K562 (cell line): Measurements from ENCODE around the gene RAB7A. TPM values are rescaled to one million over a fixed set of nuclear protein-coding genes. Genes with fewer than 3 reads are reported as not detected.

ENCODE experiments used
- BRD9 ChIP-seq: fragments of 450-650 bp; IDR thresholded peaks from 2 replicates; pipeline ENCODE4 v1.6.1; 2018; ENCODE audit warnings: low read depth; ENCODE audit not compliant: partially characterized antibody
- CBX8 ChIP-seq: fragments of 200-600 bp; sonication (generic); IDR thresholded peaks from 2 replicates; pipeline ENCODE4 v1.6.1; 2012; ENCODE audit warnings: borderline replicate concordance, mixed run types, low read depth, mild to moderate bottlenecking, moderate library complexity, mixed read lengths, low read length, control low read depth, inconsistent platforms; ENCODE audit not compliant: poor library complexity, severe bottlenecking; ENCODE audit errors: extremely low read depth
- CXXC5 ChIP-seq: fragments of 250-450 bp; sonication (Bioruptor Pico); IDR thresholded peaks from 2 replicates; pipeline ENCODE4 v1.8.0; 2022; ENCODE audit warnings: inconsistent platforms, mild to moderate bottlenecking, moderate library complexity
- ELF1 ChIP-seq: fragments of 200-800 bp; sonication (Bioruptor generic); IDR thresholded peaks from 2 replicates; pipeline ENCODE4 v1.6.1; 2016; ENCODE audit warnings: missing genetic modification characterization, missing compliant biosample characterization
- ETS2 ChIP-seq: IDR thresholded peaks from 2 replicates; pipeline ENCODE4 v1.6.1; 2016; ENCODE audit warnings: borderline replicate concordance, missing genetic modification characterization, mild to moderate bottlenecking, moderate library complexity, missing compliant biosample characterization; ENCODE audit not compliant: poor library complexity, severe bottlenecking
- ETV5 ChIP-seq: sonication (generic); formaldehyde crosslinking; IDR thresholded peaks from 2 replicates; pipeline ENCODE4 v1.4.0; 2020; ENCODE audit warnings: low read depth, mild to moderate bottlenecking, missing genetic modification reagents
- HCFC1 ChIP-seq: IDR thresholded peaks from 2 replicates; pipeline ENCODE4 v1.6.1; 2012; ENCODE audit warnings: low read depth, low read length, improper control_type of control experiment
- MAFK ChIP-seq: IDR thresholded peaks from 2 replicates; pipeline ENCODE4 v1.6.1; 2011; ENCODE audit warnings: low read length, improper control_type of control experiment
- MED1 ChIP-seq: sonication (generic); formaldehyde crosslinking; IDR thresholded peaks from 2 replicates; pipeline ENCODE4 v1.8.1; 2023; ENCODE audit warnings: missing genetic modification reagents, borderline replicate concordance
- MTA3 ChIP-seq: fragments of 450-650 bp; formaldehyde crosslinking; IDR thresholded peaks from 2 replicates; pipeline ENCODE4 v1.6.1; 2017; ENCODE audit warnings: mild to moderate bottlenecking, borderline replicate concordance
- NFATC3 ChIP-seq: fragments of 450-650 bp; IDR thresholded peaks from 2 replicates; pipeline ENCODE4 v1.6.1; 2017; ENCODE audit warnings: mild to moderate bottlenecking
- PML ChIP-seq: IDR thresholded peaks from 2 replicates; pipeline ENCODE4 v1.6.1; 2012; ENCODE audit warnings: low read length, inconsistent platforms
- SUPT5H ChIP-seq: fragments of 450-650 bp; IDR thresholded peaks from 2 replicates; pipeline ENCODE4 v1.6.1; 2016
- TRIM28 ChIP-seq: fragments of 450-650 bp; IDR thresholded peaks from 2 replicates; pipeline ENCODE4 v1.6.1; 2017
- ZNF140 ChIP-seq: fragments of 250-450 bp; sonication (Bioruptor Pico); IDR thresholded peaks from 2 replicates; pipeline ENCODE4 v1.8.0; 2021; ENCODE audit warnings: moderate library complexity, mild to moderate bottlenecking, inconsistent platforms
- ZNF263 ChIP-seq: sonication (generic); formaldehyde crosslinking; IDR thresholded peaks from 2 replicates; pipeline ENCODE4 v1.8.0; 2022; ENCODE audit warnings: mild to moderate bottlenecking, missing genetic modification reagents, borderline replicate concordance
- ZNF695 ChIP-seq: fragments of 450-650 bp; formaldehyde crosslinking; IDR thresholded peaks from 2 replicates; pipeline ENCODE4 v1.4.0; 2020; ENCODE audit warnings: mild to moderate bottlenecking, moderate library complexity
- ZNF699 ChIP-seq: fragments of 250-450 bp; sonication (Bioruptor Pico); IDR thresholded peaks from 2 replicates; pipeline ENCODE4 v1.8.0; 2021; ENCODE audit warnings: mild to moderate bottlenecking, moderate library complexity; ENCODE audit not compliant: insufficient replicate concordance
- ZNF766 ChIP-seq: fragments of 200-800 bp; sonication (Bioruptor generic); conservative IDR thresholded peaks from 2 replicates; pipeline ENCODE4 v1.6.1; 2016; ENCODE audit warnings: missing genetic modification characterization, missing compliant biosample characterization
- ZNF79 ChIP-seq: fragments of 250-450 bp; sonication (Bioruptor Pico); IDR thresholded peaks from 2 replicates; pipeline ENCODE4 v1.4.0; 2020; ENCODE audit warnings: low read depth, mild to moderate bottlenecking, moderate library complexity
- polyA plus RNA-seq, 8 experiments: library from polyadenylated mRNA; depleted of rRNA in 4 of 8; stranded (reverse) in 5 of 8; unstranded in 3 of 8; fragments of >200 nt; fragmentation: Nextera tagmentation in 2 of 8; fragmentation: Illumina TruSeq in 1 of 8; extraction: Ambion mirVana in 2 of 8; extraction: Trizol in 1 of 8; gene quantifications; 2 replicates each; pipeline versions ENCODE4 v1.2.1 to v1.2.3, GENCODE V29; 2011 to 2014; ENCODE audit warnings: inconsistent platforms in 1 of 8, missing spikeins in 1 of 8
- total RNA-seq, 7 experiments: library from RNA; depleted of rRNA in 6 of 7; stranded (reverse); fragments of >200 nt in 6 of 7; fragmentation: Illumina TruSeq in 2 of 7; extraction: Trizol in 2 of 7; gene quantifications; 2 replicates each; pipeline versions ENCODE4 v1.2.1 to v1.2.3, GENCODE V29; 2011 to 2021; ENCODE audit warnings: low replicate concordance in 1 of 7
- TF ChIP-seq, protein P1 (sequence below): sonication (generic); formaldehyde crosslinking; IDR thresholded peaks from 2 replicates; pipeline ENCODE4 v1.8.0; 2022; ENCODE audit warnings: mild to moderate bottlenecking, missing genetic modification reagents, borderline replicate concordance
- TF ChIP-seq, protein P2 (sequence below): fragments of 250-450 bp; sonication (Bioruptor Pico); IDR thresholded peaks from 2 replicates; pipeline ENCODE4 v1.8.0; 2022; ENCODE audit warnings: inconsistent platforms
- TF ChIP-seq, protein P3 (sequence below), 2 experiments: fragments of 450-650 bp in 1 of 2; sonication (generic) in 1 of 2; formaldehyde crosslinking in 1 of 2; IDR thresholded peaks in 1 of 2; conservative IDR thresholded peaks in 1 of 2; 2 replicates each; pipeline versions ENCODE4 v1.6.1 to v1.8.1; 2016 to 2023; ENCODE audit warnings: mild to moderate bottlenecking in 2 of 2, moderate library complexity in 2 of 2, inconsistent platforms in 1 of 2, missing genetic modification reagents in 1 of 2

RAB7A gene
- total and polyA plus RNA-seq, 9 of the 15 experiments (the other 6 are each of a cell fraction or from before 2014, with no cell fraction given), result 30.9 to 204 (median 72.8) TPM

DNA sequence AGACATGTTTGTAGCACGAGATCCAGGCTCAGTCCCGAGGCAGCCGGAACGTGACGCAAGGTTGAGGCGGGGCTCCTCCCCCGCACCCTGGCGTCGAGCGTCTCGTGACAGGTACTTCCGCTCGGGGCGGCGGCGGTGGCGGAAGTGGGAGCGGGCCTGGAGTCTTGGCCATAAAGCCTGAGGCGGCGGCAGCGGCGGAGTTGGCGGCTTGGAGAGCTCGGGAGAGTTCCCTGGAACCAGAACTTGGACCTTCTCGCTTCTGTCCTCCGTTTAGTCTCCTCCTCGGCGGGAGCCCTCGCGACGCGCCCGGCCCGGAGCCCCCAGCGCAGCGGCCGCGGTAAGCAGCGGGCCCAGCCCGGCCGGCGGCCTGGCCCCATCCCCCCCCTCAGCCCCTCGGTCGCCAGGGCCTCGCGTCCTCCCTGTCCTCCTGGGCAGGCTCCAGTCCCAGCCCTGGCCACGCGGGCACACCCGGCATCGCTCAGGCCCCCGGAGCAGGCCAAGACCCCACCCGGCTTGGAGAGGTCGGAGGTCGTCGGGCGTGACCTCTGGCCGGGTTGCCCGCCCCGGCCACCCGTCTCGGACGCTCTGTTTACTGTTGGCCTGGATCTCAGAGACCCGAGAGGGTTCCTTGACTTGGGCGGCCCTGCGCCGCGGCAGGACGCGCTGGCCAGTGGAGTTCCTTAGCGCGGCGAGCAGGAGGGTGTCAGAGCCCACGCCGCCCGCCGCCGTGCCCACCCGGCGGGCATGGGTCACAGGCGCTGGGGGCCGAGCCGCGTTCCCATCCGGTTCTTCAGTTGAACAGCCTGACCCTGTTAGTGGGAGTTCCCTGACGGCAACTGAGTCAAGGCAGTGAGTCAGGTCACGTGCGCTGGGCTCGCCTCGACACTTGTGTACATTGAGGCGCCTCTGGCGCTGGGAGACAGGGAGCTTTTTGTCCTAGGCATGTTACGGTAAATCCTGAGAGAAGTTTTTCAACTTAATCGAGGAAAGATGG is at the start of gene RAB7A (continued):
- no peak for TF ChIP-seq CBX8
- TF ChIP-seq SUPT5H, result peak; percentile 75
- TF ChIP-seq, protein P1, sequence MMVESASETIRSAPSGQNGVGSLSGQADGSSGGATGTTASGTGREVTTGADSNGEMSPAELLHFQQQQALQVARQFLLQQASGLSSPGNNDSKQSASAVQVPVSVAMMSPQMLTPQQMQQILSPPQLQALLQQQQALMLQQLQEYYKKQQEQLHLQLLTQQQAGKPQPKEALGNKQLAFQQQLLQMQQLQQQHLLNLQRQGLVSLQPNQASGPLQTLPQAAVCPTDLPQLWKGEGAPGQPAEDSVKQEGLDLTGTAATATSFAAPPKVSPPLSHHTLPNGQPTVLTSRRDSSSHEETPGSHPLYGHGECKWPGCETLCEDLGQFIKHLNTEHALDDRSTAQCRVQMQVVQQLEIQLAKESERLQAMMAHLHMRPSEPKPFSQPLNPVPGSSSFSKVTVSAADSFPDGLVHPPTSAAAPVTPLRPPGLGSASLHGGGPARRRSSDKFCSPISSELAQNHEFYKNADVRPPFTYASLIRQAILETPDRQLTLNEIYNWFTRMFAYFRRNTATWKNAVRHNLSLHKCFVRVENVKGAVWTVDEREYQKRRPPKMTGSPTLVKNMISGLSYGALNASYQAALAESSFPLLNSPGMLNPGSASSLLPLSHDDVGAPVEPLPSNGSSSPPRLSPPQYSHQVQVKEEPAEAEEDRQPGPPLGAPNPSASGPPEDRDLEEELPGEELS (CRISPR knock-in tag), result no peak
- no peak for TF ChIP-seq ZNF79 (CRISPR knock-in tag)
- TF ChIP-seq ZNF695 (CRISPR knock-in tag), result no peak
- TF ChIP-seq ZNF140, result no peak
- no peak for TF ChIP-seq ZNF699 (CRISPR knock-in tag)
- no peak for TF ChIP-seq NFATC3
- TF ChIP-seq PML, result no peak
- TF ChIP-seq ETS2 (tag), result no peak
- TF ChIP-seq MAFK, result no peak
- TF ChIP-seq MTA3, result no peak; the same call in 1 of the 2 replicates
- TF ChIP-seq ZNF766 (CRISPR knock-in tag), result peak; percentile 94
- peak; percentile 99 for TF ChIP-seq CXXC5 (CRISPR knock-in tag)
- TF ChIP-seq, protein P2, sequence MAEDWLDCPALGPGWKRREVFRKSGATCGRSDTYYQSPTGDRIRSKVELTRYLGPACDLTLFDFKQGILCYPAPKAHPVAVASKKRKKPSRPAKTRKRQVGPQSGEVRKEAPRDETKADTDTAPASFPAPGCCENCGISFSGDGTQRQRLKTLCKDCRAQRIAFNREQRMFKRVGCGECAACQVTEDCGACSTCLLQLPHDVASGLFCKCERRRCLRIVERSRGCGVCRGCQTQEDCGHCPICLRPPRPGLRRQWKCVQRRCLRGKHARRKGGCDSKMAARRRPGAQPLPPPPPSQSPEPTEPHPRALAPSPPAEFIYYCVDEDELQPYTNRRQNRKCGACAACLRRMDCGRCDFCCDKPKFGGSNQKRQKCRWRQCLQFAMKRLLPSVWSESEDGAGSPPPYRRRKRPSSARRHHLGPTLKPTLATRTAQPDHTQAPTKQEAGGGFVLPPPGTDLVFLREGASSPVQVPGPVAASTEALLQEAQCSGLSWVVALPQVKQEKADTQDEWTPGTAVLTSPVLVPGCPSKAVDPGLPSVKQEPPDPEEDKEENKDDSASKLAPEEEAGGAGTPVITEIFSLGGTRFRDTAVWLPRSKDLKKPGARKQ (CRISPR knock-in tag), result no peak
- no peak for TF ChIP-seq BRD9
- TF ChIP-seq, protein P3, sequence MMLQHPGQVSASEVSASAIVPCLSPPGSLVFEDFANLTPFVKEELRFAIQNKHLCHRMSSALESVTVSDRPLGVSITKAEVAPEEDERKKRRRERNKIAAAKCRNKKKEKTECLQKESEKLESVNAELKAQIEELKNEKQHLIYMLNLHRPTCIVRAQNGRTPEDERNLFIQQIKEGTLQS (IDR thresholded peaks at IDR 0.05), result peak; percentile 90
- TF ChIP-seq, protein P3 (CRISPR knock-in tag; conservative IDR thresholded peaks at IDR 0.05), result no peak
- TF ChIP-seq ETV5 (CRISPR knock-in tag), result peak; percentile 82
- no peak for TF ChIP-seq TRIM28
- TF ChIP-seq ELF1, result peak; percentile 87
- TF ChIP-seq MED1 (CRISPR knock-in tag), result no peak
- TF ChIP-seq HCFC1, result no peak
- no peak for TF ChIP-seq ZNF263 (CRISPR knock-in tag)
